ENCODE results near the gene DSTN.

DSTN gene

DNA sequence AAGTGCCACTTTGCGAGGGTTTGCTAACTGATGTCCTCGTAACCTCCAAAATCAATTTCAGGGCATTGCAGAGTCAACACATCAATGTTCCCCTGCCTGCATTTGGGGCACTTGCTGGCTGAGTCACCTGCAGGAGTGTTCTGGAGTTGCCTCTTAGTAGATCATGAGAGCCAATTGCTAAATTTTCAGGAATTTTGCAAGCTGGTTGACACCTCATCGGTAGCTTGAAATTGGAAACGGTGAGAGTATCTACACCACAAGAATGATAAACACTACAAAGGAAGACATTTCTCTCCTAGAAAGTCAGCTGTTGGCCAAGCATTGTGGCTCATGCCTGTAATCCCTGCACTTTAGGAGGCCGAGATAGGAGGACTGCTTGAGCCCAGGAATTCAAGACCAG, 27.9 kb upstream of the DSTN start:
- Histone ChIP-seq H2AK5ac (ENCODE audit: low read length) (no peak overlapping the region), H3K4ac (ENCODE audit: low read depth, low read length) (no peak overlapping the region), H3K79me2 (ENCODE audit: control insufficient read depth, insufficient read depth, low read length) (no peaks in the 10 kb centered on the region), H3K18ac (ENCODE audit: low read length) (no peak overlapping the region), H3K56ac (ENCODE audit: low read length) (no peak overlapping the region), H3K4me3 (ENCODE audit: low read length) (no peak overlapping the region), H3K27ac (ENCODE audit: low read depth, low read length) (no peak overlapping the region), H3K4me2 (ENCODE audit: low read length) (no peak overlapping the region), H3K79me1 (ENCODE audit: low read length) (no peaks in the 10 kb centered on the region), H2BK120ac (ENCODE audit: low read depth, low read length) (no peak overlapping the region), H3K4me1 (ENCODE audit: control insufficient read depth, low read depth, low read length) (no peaks in the 10 kb centered on the region), H3K36me3 (ENCODE audit: control insufficient read depth, insufficient read depth, low read length) (no peaks in the 10 kb centered on the region), H4K5ac (ENCODE audit: low read length) (no peak overlapping the region), H3K9ac (ENCODE audit: low read length) (no peak overlapping the region), H3K27me3 (ENCODE audit: insufficient read depth, low read length, poor library complexity) (no peaks in the 10 kb centered on the region), H2BK5ac (ENCODE audit: low read length) (no peak overlapping the region), H3K23ac (ENCODE audit: low read length) (no peak overlapping the region), H2BK15ac (replicated peaks; ENCODE audit: low read depth) (no peak overlapping the region), H4K8ac (ENCODE audit: low read depth, low read length) (no peak overlapping the region)
- peak; percentile 77 for DNase-seq
- no CpG with 5 or more reads among the region's 5 CpGs for WGBS (ENCODE audit: extremely low coverage, insufficient coverage, low lambda C conversion rate)

DNA sequence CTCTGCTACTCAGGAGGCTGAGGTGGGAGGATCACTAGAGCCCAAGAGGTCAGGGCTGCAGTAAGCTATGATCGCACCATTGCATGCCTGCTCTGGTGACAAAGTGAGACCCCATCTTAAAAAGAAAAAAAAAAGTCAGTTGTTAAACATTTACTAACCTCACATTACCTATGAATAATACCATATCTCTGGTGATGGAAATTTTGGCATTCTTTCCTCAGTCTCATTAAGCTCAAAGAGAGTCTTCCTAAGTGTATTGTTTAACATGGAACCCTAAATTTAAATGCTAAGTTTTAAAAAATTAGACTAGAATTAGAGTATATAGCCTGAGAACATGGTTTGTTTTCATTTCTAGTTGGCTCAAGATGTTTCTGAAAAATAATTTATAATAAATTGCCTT, 27.4 kb upstream of the DSTN start:
- Histone ChIP-seq H3K27me3 (ENCODE audit: insufficient read depth, low read length, poor library complexity) (no peaks in the 10 kb centered on the region), H3K23ac (ENCODE audit: low read length) (no peak overlapping the region), H4K8ac (ENCODE audit: low read depth, low read length) (no peak overlapping the region), H2AK5ac (ENCODE audit: low read length) (no peak overlapping the region), H3K56ac (ENCODE audit: low read length) (no peak overlapping the region), H4K5ac (ENCODE audit: low read length) (no peak overlapping the region), H3K9ac (ENCODE audit: low read length) (no peak overlapping the region), H2BK15ac (replicated peaks; ENCODE audit: low read depth) (no peak overlapping the region), H3K36me3 (ENCODE audit: control insufficient read depth, insufficient read depth, low read length) (no peaks in the 10 kb centered on the region), H3K4me1 (ENCODE audit: control insufficient read depth, low read depth, low read length) (no peaks in the 10 kb centered on the region), H3K4ac (ENCODE audit: low read depth, low read length) (no peak overlapping the region), H3K79me1 (ENCODE audit: low read length) (no peaks in the 10 kb centered on the region), H3K4me3 (ENCODE audit: low read length) (no peak overlapping the region), H3K18ac (ENCODE audit: low read length) (no peak overlapping the region), H3K79me2 (ENCODE audit: control insufficient read depth, insufficient read depth, low read length) (no peaks in the 10 kb centered on the region), H3K4me2 (ENCODE audit: low read length) (no peak overlapping the region), H3K27ac (ENCODE audit: low read depth, low read length) (no peak overlapping the region), H2BK120ac (ENCODE audit: low read depth, low read length) (no peak overlapping the region), H2BK5ac (ENCODE audit: low read length) (no peak overlapping the region)
- WGBS (ENCODE audit: extremely low coverage, insufficient coverage, low lambda C conversion rate): no CpG with 5 or more reads among the region's 1 CpG
- DNase-seq: no peak

GRCh38 chr20:17542993-17543412, 26.9 kb upstream of the DSTN start:
- no peak overlapping the region for H3K4ac ChIP-seq (ENCODE audit: low read depth, low read length)
- no peak overlapping the region for H3K23ac ChIP-seq (ENCODE audit: low read length)
- H2BK5ac ChIP-seq (ENCODE audit: low read length): no peak overlapping the region
- DNase-seq: no peak
- no peak overlapping the region for H4K5ac ChIP-seq (ENCODE audit: low read length)
- H3K4me1 ChIP-seq (ENCODE audit: control insufficient read depth, low read depth, low read length): no peaks in the 10 kb centered on the region
- no peaks in the 10 kb centered on the region for H3K36me3 ChIP-seq (ENCODE audit: control insufficient read depth, insufficient read depth, low read length)
- H2BK120ac ChIP-seq (ENCODE audit: low read depth, low read length): no peak overlapping the region
- H3K9ac ChIP-seq (ENCODE audit: low read length): no peak overlapping the region
- H4K8ac ChIP-seq (ENCODE audit: low read depth, low read length): no peak overlapping the region
- H3K4me3 ChIP-seq (ENCODE audit: low read length): no peak overlapping the region
- H3K27ac ChIP-seq (ENCODE audit: low read depth, low read length): no peak overlapping the region
- no peak overlapping the region for H2BK15ac ChIP-seq (replicated peaks; ENCODE audit: low read depth)
- no CpG with 5 or more reads among the region's 4 CpGs for WGBS (ENCODE audit: extremely low coverage, insufficient coverage, low lambda C conversion rate)
- H3K56ac ChIP-seq (ENCODE audit: low read length): no peak overlapping the region
- no peak overlapping the region for H2AK5ac ChIP-seq (ENCODE audit: low read length)
- H3K79me2 ChIP-seq (ENCODE audit: control insufficient read depth, insufficient read depth, low read length): no peaks in the 10 kb centered on the region
- H3K18ac ChIP-seq (ENCODE audit: low read length): no peak overlapping the region
- H3K4me2 ChIP-seq (ENCODE audit: low read length): no peak overlapping the region
- H3K79me1 ChIP-seq (ENCODE audit: low read length): no peaks in the 10 kb centered on the region
- H3K27me3 ChIP-seq (ENCODE audit: insufficient read depth, low read length, poor library complexity): no peaks in the 10 kb centered on the region

DNA sequence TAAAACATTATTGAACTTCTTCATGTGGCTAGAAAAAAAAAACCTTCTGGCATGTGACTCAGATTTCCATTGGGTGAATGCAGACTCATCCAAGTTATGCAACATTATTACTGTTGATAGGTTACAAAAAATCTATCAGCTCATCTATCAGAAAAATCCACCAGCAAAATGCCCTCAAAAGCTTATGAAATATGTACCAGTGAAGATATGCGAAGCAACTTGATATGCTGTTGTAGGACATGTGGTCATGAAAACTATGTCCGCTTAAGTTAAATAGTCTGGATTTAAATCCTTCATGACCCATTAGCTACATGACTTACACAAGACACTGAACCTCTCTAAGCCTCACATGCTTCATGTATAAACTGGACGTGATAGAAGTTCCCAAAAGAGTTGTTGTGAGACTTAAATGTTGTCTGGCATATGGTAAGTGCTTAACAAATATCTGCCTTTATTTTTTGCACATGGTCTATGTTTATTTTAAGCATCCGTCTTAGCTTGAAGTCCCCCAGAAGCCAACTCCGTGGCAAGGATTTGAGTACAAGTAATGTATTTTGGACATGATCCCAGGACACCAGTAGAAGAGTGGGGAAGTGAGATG, 26.2 kb upstream of the DSTN start:
- H3K4me2 ChIP-seq (ENCODE audit: low read length): no peak overlapping the region
- no peak overlapping the region for H2BK5ac ChIP-seq (ENCODE audit: low read length)
- H3K4me1 ChIP-seq (ENCODE audit: control insufficient read depth, low read depth, low read length): no peaks in the 10 kb centered on the region
- H4K8ac ChIP-seq (ENCODE audit: low read depth, low read length): no peak overlapping the region
- no peak overlapping the region for H2BK15ac ChIP-seq (replicated peaks; ENCODE audit: low read depth)
- H3K79me1 ChIP-seq (ENCODE audit: low read length): no peaks in the 10 kb centered on the region
- H4K5ac ChIP-seq (ENCODE audit: low read length): no peak overlapping the region
- H2BK120ac ChIP-seq (ENCODE audit: low read depth, low read length): no peak overlapping the region
- WGBS (ENCODE audit: extremely low coverage, insufficient coverage, low lambda C conversion rate): no CpG with 5 or more reads among the region's 5 CpGs
- no peaks in the 10 kb centered on the region for H3K79me2 ChIP-seq (ENCODE audit: control insufficient read depth, insufficient read depth, low read length)
- no peak overlapping the region for H2AK5ac ChIP-seq (ENCODE audit: low read length)
- H3K23ac ChIP-seq (ENCODE audit: low read length): no peak overlapping the region
- no peaks in the 10 kb centered on the region for H3K27me3 ChIP-seq (ENCODE audit: insufficient read depth, low read length, poor library complexity)
- no peak overlapping the region for H3K4ac ChIP-seq (ENCODE audit: low read depth, low read length)
- H3K27ac ChIP-seq (ENCODE audit: low read depth, low read length): no peak overlapping the region
- no peak overlapping the region for H3K56ac ChIP-seq (ENCODE audit: low read length)
- no peaks in the 10 kb centered on the region for H3K36me3 ChIP-seq (ENCODE audit: control insufficient read depth, insufficient read depth, low read length)
- no peak for DNase-seq
- no peak overlapping the region for H3K9ac ChIP-seq (ENCODE audit: low read length)
- no peak overlapping the region for H3K4me3 ChIP-seq (ENCODE audit: low read length)
- no peak overlapping the region for H3K18ac ChIP-seq (ENCODE audit: low read length)

GRCh38 chr20:17545127-17545526, 24.7 kb upstream of the DSTN start:
- Histone ChIP-seq H3K4ac (ENCODE audit: low read depth, low read length) (no peak overlapping the region), H2BK120ac (ENCODE audit: low read depth, low read length) (no peak overlapping the region), H3K27me3 (ENCODE audit: insufficient read depth, low read length, poor library complexity) (no peaks in the 10 kb centered on the region), H4K5ac (ENCODE audit: low read length) (no peak overlapping the region), H3K4me1 (ENCODE audit: control insufficient read depth, low read depth, low read length) (no peaks in the 10 kb centered on the region), H3K9ac (ENCODE audit: low read length) (no peak overlapping the region), H3K27ac (ENCODE audit: low read depth, low read length) (no peak overlapping the region), H3K23ac (ENCODE audit: low read length) (no peak overlapping the region), H4K8ac (ENCODE audit: low read depth, low read length) (no peak overlapping the region), H3K4me3 (ENCODE audit: low read length) (no peak overlapping the region), H3K79me1 (ENCODE audit: low read length) (no peaks in the 10 kb centered on the region), H3K56ac (ENCODE audit: low read length) (no peak overlapping the region), H2AK5ac (ENCODE audit: low read length) (no peak overlapping the region), H3K18ac (ENCODE audit: low read length) (no peak overlapping the region), H3K36me3 (ENCODE audit: control insufficient read depth, insufficient read depth, low read length) (no peaks in the 10 kb centered on the region), H3K4me2 (ENCODE audit: low read length) (no peak overlapping the region), H2BK15ac (replicated peaks; ENCODE audit: low read depth) (no peak overlapping the region), H2BK5ac (ENCODE audit: low read length) (no peak overlapping the region), H3K79me2 (ENCODE audit: control insufficient read depth, insufficient read depth, low read length) (no peaks in the 10 kb centered on the region)
- whole genome bisulfite sequencing (ENCODE audit: extremely low coverage, insufficient coverage, low lambda C conversion rate): no CpG with 5 or more reads among the region's 4 CpGs
- DNase-seq: no peak

DNA sequence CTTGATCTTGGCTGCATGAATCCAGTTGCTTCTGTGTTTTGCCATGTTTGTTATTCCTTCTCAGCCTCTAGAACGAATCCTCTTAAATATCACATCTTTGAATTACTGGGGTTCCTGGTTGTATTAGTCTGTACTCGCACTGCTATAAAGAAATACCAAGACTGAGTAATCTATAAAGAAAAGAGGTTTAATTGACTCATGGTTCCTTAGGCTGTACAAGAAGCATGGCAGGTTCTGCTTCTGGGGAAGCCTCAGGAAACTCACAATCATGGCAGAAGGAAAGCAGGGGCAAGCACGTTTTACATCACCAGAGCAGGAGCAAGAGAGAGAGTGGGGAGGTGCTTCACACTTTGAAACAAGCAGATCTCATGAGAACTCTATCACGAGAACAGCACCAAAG, 20.7 kb upstream of the DSTN start:
- H3K4me2 ChIP-seq (ENCODE audit: low read length): no peak overlapping the region
- H2AK5ac ChIP-seq (ENCODE audit: low read length): no peak overlapping the region
- DNase-seq: no peak
- H3K56ac ChIP-seq (ENCODE audit: low read length): no peak overlapping the region
- H3K23ac ChIP-seq (ENCODE audit: low read length): no peak overlapping the region
- no peaks in the 10 kb centered on the region for H3K4me1 ChIP-seq (ENCODE audit: control insufficient read depth, low read depth, low read length)
- no peak overlapping the region for H2BK15ac ChIP-seq (replicated peaks; ENCODE audit: low read depth)
- H2BK5ac ChIP-seq (ENCODE audit: low read length): no peak overlapping the region
- H3K27ac ChIP-seq (ENCODE audit: low read depth, low read length): no peak overlapping the region
- H3K36me3 ChIP-seq (ENCODE audit: control insufficient read depth, insufficient read depth, low read length): no peaks in the 10 kb centered on the region
- H4K8ac ChIP-seq (ENCODE audit: low read depth, low read length): no peak overlapping the region
- H3K4ac ChIP-seq (ENCODE audit: low read depth, low read length): no peak overlapping the region
- H4K5ac ChIP-seq (ENCODE audit: low read length): no peak overlapping the region
- no CpG with 5 or more reads among the region's 4 CpGs for WGBS (ENCODE audit: extremely low coverage, insufficient coverage, low lambda C conversion rate)
- no peaks in the 10 kb centered on the region for H3K79me1 ChIP-seq (ENCODE audit: low read length)
- no peak overlapping the region for H3K4me3 ChIP-seq (ENCODE audit: low read length)
- no peak overlapping the region for H3K9ac ChIP-seq (ENCODE audit: low read length)
- H3K27me3 ChIP-seq (ENCODE audit: insufficient read depth, low read length, poor library complexity): no peaks in the 10 kb centered on the region
- H3K79me2 ChIP-seq (ENCODE audit: control insufficient read depth, insufficient read depth, low read length): no peaks in the 10 kb centered on the region
- no peak overlapping the region for H3K18ac ChIP-seq (ENCODE audit: low read length)
- no peak overlapping the region for H2BK120ac ChIP-seq (ENCODE audit: low read depth, low read length)

Measured in mesendoderm (in vitro differentiated cells).